ENCODE data around the gene C17orf67.

Gene C17orf67

DNA sequence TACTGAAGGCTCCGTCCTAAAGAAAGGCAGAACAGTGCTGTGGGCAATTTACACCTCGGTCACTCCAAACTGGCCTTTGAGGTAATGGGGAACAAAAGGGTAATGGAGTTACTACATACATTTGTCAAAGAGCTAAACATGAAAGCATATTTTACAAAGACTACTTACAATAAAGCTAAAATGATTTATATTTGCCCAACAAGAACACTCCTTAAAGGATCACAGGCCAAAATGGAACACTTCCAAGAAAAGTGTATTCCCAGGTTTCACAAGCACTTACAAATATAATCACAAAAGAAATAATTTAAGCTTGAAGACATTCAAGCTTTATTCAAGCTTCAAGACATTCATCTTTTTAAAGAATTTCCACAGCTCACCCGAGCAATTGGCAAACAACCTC, 29.3 kb downstream of the C17orf67 start:
- Histone ChIP-seq H3K4me1 (ENCODE audit: insufficient read depth, low read length) (peaks cover 13% of the 10 kb centered on the region), H3K9ac (ENCODE audit: low read length) (no peak overlapping the region), H3K4me3 (ENCODE audit: low read depth in 1 of 2, low read length in 2 of 2) (no peak overlapping the region), H3K27me3 (ENCODE audit: control insufficient read depth in 1 of 2, insufficient read depth in 2 of 2, low read length in 2 of 2) (no peaks in the 10 kb centered on the region), H3K27ac (ENCODE audit: low read depth, low read length) (no peak overlapping the region), H3K9me3 (ENCODE audit: low read length) (no peaks in the 10 kb centered on the region), H3K36me3 (ENCODE audit: insufficient read depth, low read length) (no peaks in the 10 kb centered on the region)

DNA sequence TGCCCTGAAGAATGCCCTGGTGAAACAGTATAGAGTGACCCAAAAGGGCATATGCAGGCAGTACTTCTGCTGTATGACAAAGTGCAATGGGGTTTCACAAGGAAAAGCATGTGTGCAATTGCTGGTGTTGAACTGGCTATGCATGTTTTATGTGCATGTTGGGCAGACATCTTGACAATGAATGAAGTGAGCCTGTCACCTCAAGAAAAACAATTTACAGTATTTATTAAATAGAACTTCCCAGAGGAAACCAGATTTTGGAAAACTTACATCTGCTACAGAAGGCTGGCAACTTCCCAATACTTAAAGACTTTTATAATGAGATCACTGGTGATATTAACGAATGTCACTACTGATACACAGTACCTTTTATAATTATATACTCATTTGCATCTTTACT, 30.6 kb downstream of the C17orf67 start:
- H3K27me3 ChIP-seq (ENCODE audit: control insufficient read depth in 1 of 2, insufficient read depth in 2 of 2, low read length in 2 of 2) = no peaks in the 10 kb centered on the region
- H3K4me1 ChIP-seq (ENCODE audit: insufficient read depth, low read length) = peaks cover 5% of the 10 kb centered on the region
- no peaks in the 10 kb centered on the region for H3K9me3 ChIP-seq (ENCODE audit: low read length)
- no peaks in the 10 kb centered on the region for H3K36me3 ChIP-seq (ENCODE audit: insufficient read depth, low read length)
- no peak overlapping the region for H3K27ac ChIP-seq (ENCODE audit: low read depth, low read length)
- H3K4me3 ChIP-seq (ENCODE audit: low read depth in 1 of 2, low read length in 2 of 2) = no peak overlapping the region
- H3K9ac ChIP-seq (ENCODE audit: low read length) = no peak overlapping the region

DNA sequence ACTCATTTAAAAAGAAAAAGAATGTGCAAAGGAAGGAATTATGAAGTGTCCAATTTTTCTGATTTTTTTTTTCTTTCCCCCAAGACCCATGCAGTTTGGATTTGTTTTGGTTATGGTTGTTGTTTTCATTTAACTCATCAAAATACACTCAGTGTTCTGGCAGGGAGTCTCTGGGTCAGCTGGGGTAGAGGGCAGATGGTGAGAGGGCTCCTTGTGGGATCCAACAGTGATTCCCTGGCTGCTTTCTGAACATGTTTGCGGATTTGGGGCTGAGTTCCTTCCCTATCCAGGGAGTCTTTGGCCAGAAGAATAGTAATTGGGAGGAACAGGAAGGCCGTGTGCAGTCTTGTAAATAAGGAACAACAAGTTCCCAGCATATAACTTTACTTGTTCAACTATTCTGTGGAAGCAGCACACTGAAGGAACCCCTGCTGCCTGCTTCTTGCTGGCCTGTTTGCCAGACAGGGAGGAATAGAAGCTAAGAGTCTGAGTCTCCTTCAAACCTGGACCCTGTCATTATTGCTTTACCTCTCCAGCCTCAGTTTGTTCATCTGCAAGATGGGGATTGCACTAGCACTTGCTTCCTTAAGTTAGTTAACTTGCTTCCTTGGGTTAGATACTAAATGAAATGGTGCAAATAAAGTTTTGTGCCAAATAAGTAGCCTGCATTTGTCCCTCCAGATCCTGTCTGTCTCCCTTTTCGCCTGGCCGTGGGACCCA, 32.1 kb downstream of the C17orf67 start:
- Histone ChIP-seq H3K27ac (ENCODE audit: low read depth, low read length) (no peak overlapping the region), H3K9ac (ENCODE audit: low read length) (no peak overlapping the region), H3K4me1 (ENCODE audit: insufficient read depth, low read length) (peaks cover 5% of the 10 kb centered on the region), H3K9me3 (ENCODE audit: low read length) (no peaks in the 10 kb centered on the region), H3K4me3 (ENCODE audit: low read depth in 1 of 2, low read length in 2 of 2) (no peak overlapping the region), H3K36me3 (ENCODE audit: insufficient read depth, low read length) (no peaks in the 10 kb centered on the region), H3K27me3 (ENCODE audit: control insufficient read depth in 1 of 2, insufficient read depth in 2 of 2, low read length in 2 of 2) (no peaks in the 10 kb centered on the region)

DNA sequence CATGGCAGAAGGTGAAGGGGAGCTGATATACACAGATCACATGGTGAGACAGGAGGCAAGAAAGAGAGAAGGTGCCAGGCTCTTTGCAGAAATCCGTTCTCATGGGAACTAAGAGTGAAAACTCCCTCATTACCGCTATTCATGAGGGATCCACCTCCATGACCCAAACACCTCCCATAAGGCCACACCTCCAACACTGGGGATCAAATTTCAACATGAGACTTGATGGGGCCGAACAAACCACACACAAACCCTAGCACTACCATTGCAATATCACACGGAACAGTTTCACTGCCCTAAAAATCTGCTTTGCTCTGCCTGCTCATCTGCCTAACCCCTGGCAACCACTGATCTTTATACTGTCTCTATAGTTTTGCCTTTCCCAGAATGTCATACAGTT, 34.8 kb downstream of the C17orf67 start:
- Histone ChIP-seq H3K27ac (ENCODE audit: low read depth, low read length) (no peak overlapping the region), H3K4me3 (ENCODE audit: low read depth in 1 of 2, low read length in 2 of 2) (no peak overlapping the region), H3K9ac (ENCODE audit: low read length) (no peak overlapping the region), H3K9me3 (ENCODE audit: low read length) (no peaks in the 10 kb centered on the region), H3K4me1 (ENCODE audit: insufficient read depth, low read length) (no peaks in the 10 kb centered on the region), H3K27me3 (ENCODE audit: control insufficient read depth in 1 of 2, insufficient read depth in 2 of 2, low read length in 2 of 2) (no peaks in the 10 kb centered on the region), H3K36me3 (ENCODE audit: insufficient read depth, low read length) (no peaks in the 10 kb centered on the region)

DNA sequence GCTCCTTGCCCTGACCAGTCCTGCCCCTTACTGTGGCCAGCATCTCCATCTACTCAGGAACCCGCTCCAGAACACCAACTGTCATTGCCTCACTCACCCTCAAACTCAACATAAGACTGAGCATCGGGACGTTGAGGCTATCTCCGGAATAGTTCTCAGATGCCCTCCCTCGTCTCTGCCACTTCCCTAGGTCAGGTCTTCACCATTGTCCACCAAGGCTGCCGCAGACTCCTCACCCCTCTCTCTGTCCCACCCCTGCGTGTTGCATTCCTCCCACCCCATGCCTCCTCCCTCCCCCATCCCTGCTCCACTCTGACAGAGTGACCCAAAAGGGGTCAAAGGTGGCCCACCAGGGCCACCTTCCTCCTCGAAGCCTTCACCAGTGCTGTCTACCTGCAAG, 37.2 kb downstream of the C17orf67 start:
- Histone ChIP-seq H3K9ac (ENCODE audit: low read length) (no peak overlapping the region), H3K9me3 (ENCODE audit: low read length) (no peaks in the 10 kb centered on the region), H3K4me1 (ENCODE audit: insufficient read depth, low read length) (no peaks in the 10 kb centered on the region), H3K36me3 (ENCODE audit: insufficient read depth, low read length) (no peaks in the 10 kb centered on the region), H3K27ac (ENCODE audit: low read depth, low read length) (no peak overlapping the region), H3K27me3 (ENCODE audit: control insufficient read depth in 1 of 2, insufficient read depth in 2 of 2, low read length in 2 of 2) (no peaks in the 10 kb centered on the region), H3K4me3 (ENCODE audit: low read depth in 1 of 2, low read length in 2 of 2) (no peak overlapping the region)

DNA sequence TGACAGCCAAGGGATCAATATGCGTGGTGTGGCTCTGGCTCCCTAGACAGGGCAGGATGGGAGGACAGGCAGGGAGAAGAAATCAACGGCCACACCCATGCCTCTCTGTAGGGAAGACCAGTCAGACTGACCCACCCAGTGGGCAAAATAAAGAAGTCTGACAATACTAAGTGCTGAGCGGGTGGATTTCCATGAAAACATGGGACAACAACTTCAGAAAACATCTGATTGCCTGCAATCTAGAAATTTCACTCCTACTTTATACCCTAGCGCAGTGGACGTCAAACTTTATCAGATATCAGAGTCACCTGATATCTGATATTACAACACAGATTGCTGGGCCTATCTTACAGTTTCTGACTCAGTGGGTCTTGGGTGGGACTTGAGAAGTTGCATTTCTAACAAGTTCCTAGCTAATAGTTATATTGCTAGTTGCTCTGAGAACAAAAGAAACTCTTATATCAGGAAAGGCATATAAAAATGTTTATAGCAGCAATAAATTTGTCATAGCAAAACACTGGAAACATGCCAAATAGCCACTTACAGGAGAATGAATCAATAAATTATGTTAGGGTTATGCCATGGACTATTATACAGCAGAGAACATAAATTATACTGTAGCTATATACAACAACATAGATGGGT, 38.4 kb downstream of the C17orf67 start:
- Histone ChIP-seq H3K9ac (ENCODE audit: low read length) (no peak overlapping the region), H3K4me3 (ENCODE audit: low read depth in 1 of 2, low read length in 2 of 2) (no peak overlapping the region), H3K36me3 (ENCODE audit: insufficient read depth, low read length) (no peaks in the 10 kb centered on the region), H3K27ac (ENCODE audit: low read depth, low read length) (no peak overlapping the region), H3K27me3 (ENCODE audit: control insufficient read depth in 1 of 2, insufficient read depth in 2 of 2, low read length in 2 of 2) (no peaks in the 10 kb centered on the region), H3K9me3 (ENCODE audit: low read length) (no peaks in the 10 kb centered on the region), H3K4me1 (ENCODE audit: insufficient read depth, low read length) (no peaks in the 10 kb centered on the region)

DNA sequence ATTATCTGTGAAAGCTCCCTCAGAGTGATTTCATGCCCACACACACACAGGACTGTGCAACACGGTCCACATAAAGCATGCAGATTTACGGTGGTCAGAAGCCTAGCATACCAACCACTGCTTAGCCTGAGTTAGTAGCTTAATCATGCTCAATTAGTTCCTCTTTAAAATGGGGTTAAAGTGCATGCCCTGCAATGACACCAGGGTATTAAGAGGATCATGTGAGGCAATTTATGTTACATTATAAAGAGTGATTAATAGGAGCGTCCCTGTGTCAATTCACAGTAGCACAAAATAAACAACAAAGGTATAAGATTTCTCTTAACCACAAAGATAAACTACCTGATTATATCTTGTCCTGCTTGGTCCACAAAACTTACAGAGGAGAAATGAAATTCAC, 39.8 kb downstream of the C17orf67 start:
- Histone ChIP-seq H3K9ac (ENCODE audit: low read length) (no peak overlapping the region), H3K4me1 (ENCODE audit: insufficient read depth, low read length) (no peaks in the 10 kb centered on the region), H3K27ac (ENCODE audit: low read depth, low read length) (no peak overlapping the region), H3K4me3 (ENCODE audit: low read depth in 1 of 2, low read length in 2 of 2) (no peak overlapping the region), H3K36me3 (ENCODE audit: insufficient read depth, low read length) (no peaks in the 10 kb centered on the region), H3K27me3 (ENCODE audit: control insufficient read depth in 1 of 2, insufficient read depth in 2 of 2, low read length in 2 of 2) (no peaks in the 10 kb centered on the region), H3K9me3 (ENCODE audit: low read length) (no peaks in the 10 kb centered on the region)

DNA sequence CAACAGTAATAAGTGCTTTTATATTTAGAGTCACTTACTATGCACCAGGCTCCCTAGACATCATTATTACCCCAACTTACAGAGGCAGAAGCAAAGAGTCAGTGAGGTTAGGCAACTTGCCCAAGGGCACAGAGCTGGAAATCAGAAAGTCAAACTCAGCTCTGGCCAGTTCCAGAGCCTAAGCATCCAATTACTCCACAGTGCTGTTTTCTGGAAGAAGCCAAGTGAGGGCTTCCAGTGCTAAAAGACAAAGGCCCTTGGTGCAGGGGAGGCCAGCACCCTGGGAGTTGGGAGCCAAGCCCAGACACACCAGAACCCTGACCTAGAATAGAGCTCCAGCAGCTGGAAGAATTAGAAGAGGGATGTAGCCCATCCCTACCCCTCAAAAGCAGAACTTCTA, 40.2 kb downstream of the C17orf67 start:
- Histone ChIP-seq H3K4me1 (ENCODE audit: insufficient read depth, low read length) (no peaks in the 10 kb centered on the region), H3K9ac (ENCODE audit: low read length) (no peak overlapping the region), H3K27ac (ENCODE audit: low read depth, low read length) (no peak overlapping the region), H3K36me3 (ENCODE audit: insufficient read depth, low read length) (no peaks in the 10 kb centered on the region), H3K9me3 (ENCODE audit: low read length) (no peaks in the 10 kb centered on the region), H3K4me3 (ENCODE audit: low read depth in 1 of 2, low read length in 2 of 2) (no peak overlapping the region), H3K27me3 (ENCODE audit: control insufficient read depth in 1 of 2, insufficient read depth in 2 of 2, low read length in 2 of 2) (no peaks in the 10 kb centered on the region)

DNA sequence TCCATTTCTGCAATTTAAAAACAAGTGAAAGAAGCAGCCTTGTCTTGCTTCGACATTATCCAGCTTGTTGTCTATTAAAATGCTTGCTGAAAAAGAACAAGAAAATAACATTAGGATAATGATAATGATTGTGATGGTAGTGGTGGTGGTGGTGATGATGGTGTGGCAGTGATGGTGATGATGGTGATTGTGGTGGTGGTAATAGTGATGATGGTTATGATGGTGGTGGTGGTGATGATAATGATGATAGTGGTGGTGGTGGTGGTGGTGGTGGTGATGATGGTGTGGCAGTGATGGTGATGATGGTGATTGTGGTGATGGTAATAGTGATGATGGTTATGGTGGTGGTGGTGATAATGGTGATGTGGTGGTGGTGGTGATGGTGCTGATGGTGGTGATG, 41.5 kb downstream of the C17orf67 start:
- Histone ChIP-seq H3K27me3 (ENCODE audit: control insufficient read depth in 1 of 2, insufficient read depth in 2 of 2, low read length in 2 of 2) (no peaks in the 10 kb centered on the region), H3K4me1 (ENCODE audit: insufficient read depth, low read length) (no peaks in the 10 kb centered on the region), H3K9ac (ENCODE audit: low read length) (no peak overlapping the region), H3K27ac (ENCODE audit: low read depth, low read length) (no peak overlapping the region), H3K9me3 (ENCODE audit: low read length) (no peaks in the 10 kb centered on the region), H3K4me3 (ENCODE audit: low read depth in 1 of 2, low read length in 2 of 2) (no peak overlapping the region), H3K36me3 (ENCODE audit: insufficient read depth, low read length) (no peaks in the 10 kb centered on the region)

DNA sequence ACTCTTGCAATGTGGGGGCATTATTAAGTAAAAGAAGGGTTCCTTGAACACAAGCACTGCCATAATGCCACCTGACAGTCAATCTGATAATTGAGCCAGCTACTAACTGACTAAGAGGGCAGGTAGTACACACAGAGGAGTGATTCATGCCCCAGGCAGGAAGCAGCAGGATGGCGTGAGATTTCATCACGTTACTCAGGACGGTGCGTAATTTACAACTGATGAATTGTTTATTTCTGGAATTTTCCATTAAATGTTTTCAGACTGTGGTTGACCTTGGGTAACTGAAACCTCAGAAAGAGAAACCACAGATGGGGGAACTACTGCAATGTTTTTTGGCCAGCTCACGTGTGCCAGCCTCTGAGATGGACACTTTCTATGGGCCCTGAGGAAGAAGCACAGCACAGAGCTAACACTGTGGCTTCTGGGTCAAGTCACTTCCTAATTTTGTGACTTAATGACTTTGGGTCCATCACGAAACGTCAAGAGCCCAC, 46.7 kb downstream of the C17orf67 start:
- no peaks in the 10 kb centered on the region for H3K4me1 ChIP-seq (ENCODE audit: insufficient read depth, low read length)
- H3K9me3 ChIP-seq (ENCODE audit: low read length) = no peaks in the 10 kb centered on the region
- H3K36me3 ChIP-seq (ENCODE audit: insufficient read depth, low read length) = no peaks in the 10 kb centered on the region
- no peak overlapping the region for H3K27ac ChIP-seq (ENCODE audit: low read depth, low read length)
- no peak overlapping the region for H3K4me3 ChIP-seq (ENCODE audit: low read depth in 1 of 2, low read length in 2 of 2)
- no peaks in the 10 kb centered on the region for H3K27me3 ChIP-seq (ENCODE audit: control insufficient read depth in 1 of 2, insufficient read depth in 2 of 2, low read length in 2 of 2)
- H3K9ac ChIP-seq (ENCODE audit: low read length) = no peak overlapping the region

DNA sequence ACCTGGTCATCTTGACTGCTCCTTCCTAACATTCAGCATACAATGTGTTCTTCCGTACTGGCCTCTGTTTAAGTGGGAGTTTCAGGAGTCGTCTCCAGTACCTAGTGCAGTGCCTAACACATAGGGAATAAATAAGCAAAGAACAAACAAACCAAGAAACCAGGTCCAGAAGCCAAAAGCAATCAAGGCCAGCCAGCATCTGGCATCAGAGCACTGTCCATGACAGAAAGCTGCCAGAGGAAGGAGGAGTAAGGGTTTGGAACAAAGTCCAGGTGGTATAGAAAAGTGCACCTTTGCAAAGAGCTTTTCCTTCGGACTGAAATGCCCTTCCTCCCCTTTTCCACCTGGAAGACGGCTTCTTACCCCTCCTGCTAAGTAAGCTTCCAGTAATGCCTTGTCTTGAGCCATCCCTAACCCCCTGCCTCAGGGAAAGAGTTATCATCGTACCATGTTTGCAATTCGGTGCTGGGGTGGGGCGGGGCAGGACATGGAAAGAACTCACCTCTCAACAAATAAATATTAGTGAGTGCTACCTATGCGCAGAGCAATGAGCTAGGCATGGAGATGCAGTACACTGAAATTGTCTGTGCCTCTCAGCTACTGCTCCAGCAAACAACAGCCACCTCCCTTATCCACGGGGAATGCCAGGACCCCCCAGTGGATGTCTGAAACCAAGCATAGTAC, 47.6 kb downstream of the C17orf67 start:
- H3K9me3 ChIP-seq (ENCODE audit: low read length) = no peaks in the 10 kb centered on the region
- H3K27ac ChIP-seq (ENCODE audit: low read depth, low read length) = no peak overlapping the region
- H3K36me3 ChIP-seq (ENCODE audit: insufficient read depth, low read length) = no peaks in the 10 kb centered on the region
- H3K27me3 ChIP-seq (ENCODE audit: control insufficient read depth in 1 of 2, insufficient read depth in 2 of 2, low read length in 2 of 2) = no peaks in the 10 kb centered on the region
- H3K4me1 ChIP-seq (ENCODE audit: insufficient read depth, low read length) = no peaks in the 10 kb centered on the region
- H3K4me3 ChIP-seq (ENCODE audit: low read depth in 1 of 2, low read length in 2 of 2) = no peak overlapping the region
- H3K9ac ChIP-seq (ENCODE audit: low read length) = no peak overlapping the region

Measured in muscle layer of colon (tissue), 2 donors.